ENCODE data around the gene CDH8. TPM values are rescaled to one million over a fixed set of nuclear protein-coding genes. Genes with fewer than 3 reads are reported as not detected.

CDH8 gene
- total and polyA plus RNA-seq, 4 donors = 0.09 TPM; not detected in 3

DNA sequence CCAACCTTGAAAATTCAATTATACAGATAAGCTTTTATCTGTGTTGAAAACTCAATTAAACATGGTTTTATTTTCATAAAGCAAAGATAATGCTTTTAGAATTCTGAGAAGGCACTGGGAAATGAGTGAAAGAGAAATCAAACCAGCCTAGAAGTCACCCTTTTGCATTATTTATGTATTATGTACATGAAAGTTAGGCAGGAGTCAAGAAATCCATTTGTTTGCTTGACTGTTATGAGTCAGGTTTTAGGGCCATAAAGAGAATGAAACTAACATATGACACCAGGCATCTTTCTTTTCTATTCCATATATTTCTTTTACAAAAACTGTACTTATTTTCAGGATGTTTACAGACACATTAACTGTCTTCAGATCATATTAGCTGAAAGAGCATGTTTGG lies 23.3 kb upstream of the CDH8 start:
- Histone ChIP-seq H3K9me3 (ENCODE audit: control insufficient read depth in 4 of 4, low read length in 3 of 4) (no peaks in the 10 kb centered on the region), H3K27me3 (ENCODE audit: control insufficient read depth in 4 of 4, insufficient read depth in 4 of 4, low read length in 3 of 4) (no peaks in the 10 kb centered on the region), H3K9ac (ENCODE audit: low read depth in 1 of 2, low read length in 2 of 2) (no peak overlapping the region), H3K4me1 (ENCODE audit: control insufficient read depth in 4 of 4, insufficient read depth in 4 of 4, low read length in 3 of 4) (no peaks in the 10 kb centered on the region), H3K4me3 (ENCODE audit: low read depth in 1 of 3, low read length in 3 of 3) (no peak overlapping the region), H3K36me3 (ENCODE audit: control insufficient read depth in 4 of 4, insufficient read depth in 3 of 4, low read depth in 1 of 4, low read length in 3 of 4) (no peaks in the 10 kb centered on the region), H3K27ac (ENCODE audit: low read depth in 1 of 2, low read length in 2 of 2) (no peak overlapping the region)
- no peak for DNase-seq (ENCODE audit: low spot score)
- TF ChIP-seq JUND (IDR thresholded peaks at IDR 0.05) (no peak), YY1 (IDR thresholded peaks at IDR 0.05) (no peak), RXRA (IDR thresholded peaks at IDR 0.05) (no peak), EGR1 (IDR thresholded peaks at IDR 0.05; ENCODE audit: low read depth in 2 of 2) (no peak), GABPA (IDR thresholded peaks at IDR 0.05 in 1 of 2, conservative IDR thresholded peaks at IDR 0.05 in 1 of 2) (no peak), FOXA1 (IDR thresholded peaks at IDR 0.05) (no peak), TAF1 (conservative IDR thresholded peaks at IDR 0.05) (no peak), SP1 (IDR thresholded peaks at IDR 0.05) (no peak), NR2F2 (IDR thresholded peaks at IDR 0.05) (no peak), RAD21 (IDR thresholded peaks at IDR 0.05) (no peak)
- TF ChIP-seq, protein P1, sequence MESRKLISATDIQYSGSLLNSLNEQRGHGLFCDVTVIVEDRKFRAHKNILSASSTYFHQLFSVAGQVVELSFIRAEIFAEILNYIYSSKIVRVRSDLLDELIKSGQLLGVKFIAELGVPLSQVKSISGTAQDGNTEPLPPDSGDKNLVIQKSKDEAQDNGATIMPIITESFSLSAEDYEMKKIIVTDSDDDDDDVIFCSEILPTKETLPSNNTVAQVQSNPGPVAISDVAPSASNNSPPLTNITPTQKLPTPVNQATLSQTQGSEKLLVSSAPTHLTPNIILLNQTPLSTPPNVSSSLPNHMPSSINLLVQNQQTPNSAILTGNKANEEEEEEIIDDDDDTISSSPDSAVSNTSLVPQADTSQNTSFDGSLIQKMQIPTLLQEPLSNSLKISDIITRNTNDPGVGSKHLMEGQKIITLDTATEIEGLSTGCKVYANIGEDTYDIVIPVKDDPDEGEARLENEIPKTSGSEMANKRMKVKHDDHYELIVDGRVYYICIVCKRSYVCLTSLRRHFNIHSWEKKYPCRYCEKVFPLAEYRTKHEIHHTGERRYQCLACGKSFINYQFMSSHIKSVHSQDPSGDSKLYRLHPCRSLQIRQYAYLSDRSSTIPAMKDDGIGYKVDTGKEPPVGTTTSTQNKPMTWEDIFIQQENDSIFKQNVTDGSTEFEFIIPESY (IDR thresholded peaks at IDR 0.05) = no peak
- TF ChIP-seq, protein P2, sequence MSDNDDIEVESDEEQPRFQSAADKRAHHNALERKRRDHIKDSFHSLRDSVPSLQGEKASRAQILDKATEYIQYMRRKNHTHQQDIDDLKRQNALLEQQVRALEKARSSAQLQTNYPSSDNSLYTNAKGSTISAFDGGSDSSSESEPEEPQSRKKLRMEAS (IDR thresholded peaks at IDR 0.05) = no peak
- TF ChIP-seq, protein P3, sequence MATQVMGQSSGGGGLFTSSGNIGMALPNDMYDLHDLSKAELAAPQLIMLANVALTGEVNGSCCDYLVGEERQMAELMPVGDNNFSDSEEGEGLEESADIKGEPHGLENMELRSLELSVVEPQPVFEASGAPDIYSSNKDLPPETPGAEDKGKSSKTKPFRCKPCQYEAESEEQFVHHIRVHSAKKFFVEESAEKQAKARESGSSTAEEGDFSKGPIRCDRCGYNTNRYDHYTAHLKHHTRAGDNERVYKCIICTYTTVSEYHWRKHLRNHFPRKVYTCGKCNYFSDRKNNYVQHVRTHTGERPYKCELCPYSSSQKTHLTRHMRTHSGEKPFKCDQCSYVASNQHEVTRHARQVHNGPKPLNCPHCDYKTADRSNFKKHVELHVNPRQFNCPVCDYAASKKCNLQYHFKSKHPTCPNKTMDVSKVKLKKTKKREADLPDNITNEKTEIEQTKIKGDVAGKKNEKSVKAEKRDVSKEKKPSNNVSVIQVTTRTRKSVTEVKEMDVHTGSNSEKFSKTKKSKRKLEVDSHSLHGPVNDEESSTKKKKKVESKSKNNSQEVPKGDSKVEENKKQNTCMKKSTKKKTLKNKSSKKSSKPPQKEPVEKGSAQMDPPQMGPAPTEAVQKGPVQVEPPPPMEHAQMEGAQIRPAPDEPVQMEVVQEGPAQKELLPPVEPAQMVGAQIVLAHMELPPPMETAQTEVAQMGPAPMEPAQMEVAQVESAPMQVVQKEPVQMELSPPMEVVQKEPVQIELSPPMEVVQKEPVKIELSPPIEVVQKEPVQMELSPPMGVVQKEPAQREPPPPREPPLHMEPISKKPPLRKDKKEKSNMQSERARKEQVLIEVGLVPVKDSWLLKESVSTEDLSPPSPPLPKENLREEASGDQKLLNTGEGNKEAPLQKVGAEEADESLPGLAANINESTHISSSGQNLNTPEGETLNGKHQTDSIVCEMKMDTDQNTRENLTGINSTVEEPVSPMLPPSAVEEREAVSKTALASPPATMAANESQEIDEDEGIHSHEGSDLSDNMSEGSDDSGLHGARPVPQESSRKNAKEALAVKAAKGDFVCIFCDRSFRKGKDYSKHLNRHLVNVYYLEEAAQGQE (IDR thresholded peaks at IDR 0.05) = no peak
- TF ChIP-seq, protein P4, sequence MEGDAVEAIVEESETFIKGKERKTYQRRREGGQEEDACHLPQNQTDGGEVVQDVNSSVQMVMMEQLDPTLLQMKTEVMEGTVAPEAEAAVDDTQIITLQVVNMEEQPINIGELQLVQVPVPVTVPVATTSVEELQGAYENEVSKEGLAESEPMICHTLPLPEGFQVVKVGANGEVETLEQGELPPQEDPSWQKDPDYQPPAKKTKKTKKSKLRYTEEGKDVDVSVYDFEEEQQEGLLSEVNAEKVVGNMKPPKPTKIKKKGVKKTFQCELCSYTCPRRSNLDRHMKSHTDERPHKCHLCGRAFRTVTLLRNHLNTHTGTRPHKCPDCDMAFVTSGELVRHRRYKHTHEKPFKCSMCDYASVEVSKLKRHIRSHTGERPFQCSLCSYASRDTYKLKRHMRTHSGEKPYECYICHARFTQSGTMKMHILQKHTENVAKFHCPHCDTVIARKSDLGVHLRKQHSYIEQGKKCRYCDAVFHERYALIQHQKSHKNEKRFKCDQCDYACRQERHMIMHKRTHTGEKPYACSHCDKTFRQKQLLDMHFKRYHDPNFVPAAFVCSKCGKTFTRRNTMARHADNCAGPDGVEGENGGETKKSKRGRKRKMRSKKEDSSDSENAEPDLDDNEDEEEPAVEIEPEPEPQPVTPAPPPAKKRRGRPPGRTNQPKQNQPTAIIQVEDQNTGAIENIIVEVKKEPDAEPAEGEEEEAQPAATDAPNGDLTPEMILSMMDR (IDR thresholded peaks at IDR 0.05; ENCODE audit: low read depth, low read length, missing input control) = no peak

DNA sequence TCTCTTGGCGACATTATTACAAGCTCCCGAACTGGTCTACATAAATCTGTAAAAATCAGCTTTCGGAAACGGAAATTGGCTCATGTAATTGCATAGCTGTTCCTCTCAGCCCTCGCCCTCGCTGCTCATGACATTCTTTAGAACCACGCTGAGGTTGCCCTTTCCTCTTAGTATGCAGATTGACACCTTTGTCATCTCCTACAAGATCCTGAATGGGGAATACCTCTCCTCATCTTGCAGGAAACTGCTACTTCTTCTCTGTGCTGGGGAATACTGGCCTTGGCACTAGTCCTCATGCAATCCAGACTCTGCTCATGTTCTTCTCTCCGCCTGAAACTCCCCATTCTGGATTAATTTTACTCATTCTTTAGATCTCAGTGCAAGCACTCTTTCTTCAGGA lies 22.2 kb upstream of the CDH8 start:
- DNase-seq (ENCODE audit: low spot score) = no peak
- no peak overlapping the region for H3K9ac ChIP-seq (ENCODE audit: low read depth in 1 of 2, low read length in 2 of 2)
- H3K4me1 ChIP-seq (ENCODE audit: control insufficient read depth in 4 of 4, insufficient read depth in 4 of 4, low read length in 3 of 4) = no peaks in the 10 kb centered on the region
- H3K27ac ChIP-seq (ENCODE audit: low read depth in 1 of 2, low read length in 2 of 2) = no peak overlapping the region
- H3K9me3 ChIP-seq (ENCODE audit: control insufficient read depth in 4 of 4, low read length in 3 of 4) = no peaks in the 10 kb centered on the region
- 63% methylated on average over 8 of the region's 8 CpGs for WGBS
- peaks cover 0 to 4% (median 0%) of the 10 kb centered on the region in 4 donors for H3K27me3 ChIP-seq (ENCODE audit: control insufficient read depth in 4 of 4, insufficient read depth in 4 of 4, low read length in 3 of 4)
- H3K4me3 ChIP-seq (ENCODE audit: low read depth in 1 of 3, low read length in 3 of 3) = no peak overlapping the region
- no peaks in the 10 kb centered on the region for H3K36me3 ChIP-seq (ENCODE audit: control insufficient read depth in 4 of 4, insufficient read depth in 3 of 4, low read depth in 1 of 4, low read length in 3 of 4)
- TF ChIP-seq HNF4G (IDR thresholded peaks at IDR 0.05) (no peak), RXRA (IDR thresholded peaks at IDR 0.05) (no peak), JUND (IDR thresholded peaks at IDR 0.05) (no peak), HNF4A (conservative IDR thresholded peaks at IDR 0.05) (no peak), NR2F2 (IDR thresholded peaks at IDR 0.05) (no peak), FOXA1 (IDR thresholded peaks at IDR 0.05) (no peak), GABPA (IDR thresholded peaks at IDR 0.05 in 1 of 2, conservative IDR thresholded peaks at IDR 0.05 in 1 of 2) (no peak)
- TF ChIP-seq, protein P3 (IDR thresholded peaks at IDR 0.05) = no peak
- TF ChIP-seq, protein P1 (IDR thresholded peaks at IDR 0.05) = no peak
- TF ChIP-seq, protein P5, sequence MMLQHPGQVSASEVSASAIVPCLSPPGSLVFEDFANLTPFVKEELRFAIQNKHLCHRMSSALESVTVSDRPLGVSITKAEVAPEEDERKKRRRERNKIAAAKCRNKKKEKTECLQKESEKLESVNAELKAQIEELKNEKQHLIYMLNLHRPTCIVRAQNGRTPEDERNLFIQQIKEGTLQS (IDR thresholded peaks at IDR 0.05) = no peak
